Gastrocnemius medialis (tissue), 4 donors: ENCODE data around the gene APBB1.

Experiments
- CTCF ChIP-seq, 5 experiments: fragments of 450-650 bp in 3 of 5; fragments of 200-600 bp in 2 of 5; sonication (generic) in 2 of 5; IDR thresholded peaks in 4 of 5; conservative IDR thresholded peaks in 1 of 5; 1 replicate in 4 of 5; 2 replicates in 1 of 5; pipeline ENCODE4 v1.5.1; 2016 to 2019; ENCODE audit warnings: antibody characterized with exemption in 5 of 5, mild to moderate bottlenecking in 3 of 5, moderate library complexity in 3 of 5
- POLR2A ChIP-seq, 2 donors: fragments of 450-650 bp; IDR thresholded peaks; one replicate each; pipeline ENCODE4 v1.6.1; 2017; ENCODE audit warnings: antibody characterized with exemption in 2 of 2, mild to moderate bottlenecking in 2 of 2, moderate library complexity in 2 of 2

- no peak for TF ChIP-seq CTCF (IDR thresholded peaks at IDR 0.05 in 4 of 5, conservative IDR thresholded peaks at IDR 0.05 in 1 of 5)
- TF ChIP-seq POLR2A (IDR thresholded peaks at IDR 0.05), result no peak
These were observed 38.9 kb upstream of the APBB1 start for GRCh38 chr11:6457581-6458320.
